T47D (cell line): ENCODE measurements around the gene PDK2.
"Not testable (repeated sequence)": the region's sequence is repeated elsewhere in the genome, so short reads cannot be mapped to it uniquely, and the experiment has no call there.

Experiments
- DNase-seq, 2 experiments: peaks; one replicate each; pipeline versions ENCODE4 v3.0.0 to v3.0.0-alpha.2; 2011 to 2012; ENCODE audit warnings: low read depth in 1 of 2, low spot score in 1 of 2
- JUND ChIP-seq: IDR thresholded peaks from 2 replicates; pipeline ENCODE4 v1.6.1; 2012; ENCODE audit warnings: low read depth
- in situ Hi-C: cut with HindIII; loops from 2 replicates; pipeline ENCODE4 v1.10.0; 2016; ENCODE audit warnings: low sequenced_read_pairs, low pct_unique_long_range_greater_than_20kb

Gene PDK2

DNA sequence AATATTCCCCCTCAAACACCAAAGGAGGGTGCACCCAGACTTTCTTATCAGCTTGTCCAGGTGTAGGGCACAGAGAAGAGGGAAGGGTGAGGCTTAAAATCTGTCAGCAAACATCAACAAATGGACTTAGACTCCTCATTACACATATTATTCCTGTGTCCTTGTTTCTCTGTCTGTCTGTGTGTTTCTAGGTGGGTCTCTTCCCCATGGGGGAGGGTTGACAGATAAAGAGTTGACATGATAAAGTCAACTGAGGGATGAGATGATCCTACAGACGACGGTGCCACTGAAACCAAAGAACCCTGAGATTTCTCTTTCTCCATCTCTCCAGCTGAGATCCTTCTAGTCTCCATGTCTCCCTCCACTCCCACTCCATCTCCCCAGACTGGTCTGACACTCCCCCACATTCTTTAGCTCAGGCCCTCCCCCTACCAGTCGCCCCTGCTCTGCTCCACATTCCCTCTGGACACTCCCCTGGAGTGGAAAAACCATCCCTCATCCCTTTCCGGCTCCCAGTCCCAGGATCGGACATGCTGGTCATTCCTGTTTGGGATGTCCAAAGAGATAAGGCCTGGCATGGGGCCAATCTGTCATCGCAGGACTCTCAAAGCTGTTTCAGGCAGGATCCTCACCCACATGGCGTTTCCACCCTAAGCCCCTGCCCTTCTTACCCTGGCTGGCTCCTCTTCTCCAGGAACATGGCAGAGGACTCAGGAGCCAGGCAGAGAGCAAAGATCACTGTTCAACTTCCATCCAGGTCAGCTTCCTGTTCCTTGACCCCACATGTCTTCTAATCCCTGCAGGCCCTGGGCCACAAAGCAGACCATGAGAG is 42.1 kb upstream of the PDK2 start:
- TF ChIP-seq JUND = no peak
- DNase-seq = peak in 1 of 2 experiments; percentile 34
- in situ Hi-C loops = no loop called here

DNA sequence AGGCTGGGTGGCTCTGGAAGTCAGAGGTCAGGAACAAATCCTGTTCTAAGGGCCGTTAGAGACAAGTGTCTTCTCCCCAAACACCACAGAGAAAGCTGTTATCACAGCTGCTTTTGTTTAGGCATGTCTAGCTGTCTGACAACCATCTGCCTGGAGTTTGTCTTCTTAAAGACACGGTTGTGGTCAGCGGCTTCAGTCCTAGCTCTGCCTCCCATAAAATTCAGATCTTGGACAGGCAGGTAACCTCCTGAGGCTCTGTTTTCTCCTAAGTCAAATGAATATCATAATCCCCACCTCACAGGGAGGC is 41.5 kb upstream of the PDK2 start:
- no peak for DNase-seq
- no peak for TF ChIP-seq JUND
- in situ Hi-C loops = no loop called here

DNA sequence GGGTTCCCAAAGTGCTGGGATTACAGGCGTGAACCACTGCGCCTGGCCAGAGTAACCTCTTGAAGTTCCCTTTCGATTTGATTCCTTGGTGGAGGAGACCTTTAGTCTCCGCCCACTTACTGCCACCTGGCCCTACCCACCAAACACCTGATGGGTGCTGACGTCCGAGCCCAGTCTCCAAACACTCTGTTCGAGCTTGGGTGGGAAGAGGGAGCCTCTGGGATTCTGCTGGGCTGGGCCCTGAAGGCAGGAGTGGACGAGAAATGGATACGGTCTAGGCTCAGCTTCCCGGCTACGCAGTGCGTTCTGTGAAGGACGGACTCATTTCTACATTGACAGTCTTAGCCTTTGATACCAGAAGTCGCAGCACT is 40.1 kb upstream of the PDK2 start:
- in situ Hi-C loops = no loop called here
- TF ChIP-seq JUND = no peak
- peak; percentile 95 to 98 for DNase-seq

DNA sequence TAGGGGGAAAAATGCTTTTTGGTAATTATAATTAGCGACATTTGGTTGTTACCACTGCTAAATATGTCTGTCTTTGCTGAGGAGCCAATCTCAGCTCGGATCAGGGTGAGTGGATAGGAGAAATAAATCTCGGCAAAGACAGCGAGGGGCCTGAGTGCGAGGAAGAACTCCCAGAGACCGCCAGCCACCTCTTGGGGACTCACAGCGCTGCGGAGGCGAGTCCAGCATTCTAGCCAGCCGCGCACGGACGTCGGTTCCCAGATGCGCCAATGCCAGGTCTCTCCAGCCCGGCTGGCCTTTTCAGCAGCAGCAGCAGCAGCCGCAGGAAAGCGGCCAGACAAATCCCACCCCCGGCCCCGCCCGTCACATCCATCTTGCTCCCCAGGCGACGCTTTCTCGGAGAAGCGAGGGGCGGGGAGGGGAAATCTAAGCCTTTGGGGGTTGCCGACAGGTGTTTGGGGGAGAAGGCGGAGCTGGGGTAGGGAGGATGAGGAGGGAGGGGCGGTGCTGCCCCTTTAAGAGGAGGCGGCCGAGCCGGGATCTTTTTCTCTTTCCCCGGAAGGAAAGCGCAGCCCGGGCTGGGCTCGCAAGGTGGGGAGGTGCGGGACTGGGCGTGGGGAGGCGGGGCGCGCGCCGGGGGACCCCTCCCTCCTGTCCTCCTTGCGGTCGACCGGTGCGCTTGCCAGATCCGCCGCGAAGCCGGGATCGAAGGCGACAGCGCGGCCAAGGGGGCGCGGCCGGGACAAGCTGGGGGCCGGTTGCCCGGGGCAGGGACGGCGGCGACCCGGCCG is 39.5 kb upstream of the PDK2 start, which contains the start of gene ITGA3:
ITGA3 (plus strand) TSS at position 685 of the 791 bp plus-strand sequence. CDS start 330 bp downstream, outside the sequence.
- DNase-seq = peak; percentile 92 to 95
- in situ Hi-C loops = no loop called here
- TF ChIP-seq JUND = no peak

DNA sequence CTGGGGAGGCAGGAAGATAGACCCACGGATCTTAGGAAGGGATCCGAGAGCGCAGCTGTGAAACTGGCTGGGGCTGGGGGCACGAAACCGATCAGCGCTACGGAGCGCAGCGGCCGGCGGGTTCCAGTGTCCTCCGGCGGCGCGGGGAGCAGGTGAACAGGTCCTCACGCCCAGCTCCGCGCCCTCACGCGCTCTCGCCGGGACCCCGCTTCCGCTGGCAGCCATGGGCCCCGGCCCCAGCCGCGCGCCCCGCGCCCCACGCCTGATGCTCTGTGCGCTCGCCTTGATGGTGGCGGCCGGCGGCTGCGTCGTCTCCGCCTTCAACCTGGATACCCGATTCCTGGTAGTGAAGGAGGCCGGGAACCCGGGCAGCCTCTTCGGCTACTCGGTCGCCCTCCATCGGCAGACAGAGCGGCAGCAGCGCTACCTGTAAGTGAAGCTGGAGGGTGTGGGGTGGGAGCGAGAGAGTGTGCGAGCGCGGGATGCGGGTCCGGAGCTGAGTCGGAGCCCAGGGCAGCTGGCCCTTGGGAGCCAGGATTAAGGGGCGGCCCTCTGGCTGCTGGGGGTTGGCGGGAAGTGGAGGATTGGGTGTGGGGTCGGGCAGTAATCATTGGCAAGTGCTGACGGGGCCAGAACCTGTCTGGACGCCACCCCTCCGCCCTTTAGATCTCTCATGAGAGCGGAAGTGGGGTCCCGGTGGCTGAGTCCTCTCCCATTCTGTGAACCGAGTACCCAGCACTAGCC is 38.8 kb upstream of the PDK2 start:
- TF ChIP-seq JUND = no peak
- DNase-seq = peak; percentile 87 to 88
- in situ Hi-C loops = no loop called here

DNA sequence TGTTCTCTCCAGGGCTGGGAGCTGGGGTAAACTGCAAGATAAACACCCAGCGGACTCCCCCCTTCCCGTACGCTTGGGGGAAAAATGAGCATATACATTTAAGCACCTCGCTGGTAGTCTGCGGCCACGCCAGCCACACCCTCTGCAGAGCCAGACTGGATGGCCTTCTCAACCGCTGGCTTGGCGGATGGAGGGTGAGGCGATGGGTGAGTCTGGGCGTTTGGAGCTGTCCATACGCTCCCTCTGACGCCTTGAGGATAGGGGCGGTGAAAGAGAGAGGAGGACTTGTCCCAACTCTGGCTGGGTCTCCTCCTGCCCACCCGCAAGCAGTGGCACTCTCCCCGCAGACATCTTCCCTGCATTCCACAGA is 38.2 kb upstream of the PDK2 start:
- peak; percentile 30 to 31 for DNase-seq
- no peak for TF ChIP-seq JUND
- in situ Hi-C loops = no loop called here

DNA sequence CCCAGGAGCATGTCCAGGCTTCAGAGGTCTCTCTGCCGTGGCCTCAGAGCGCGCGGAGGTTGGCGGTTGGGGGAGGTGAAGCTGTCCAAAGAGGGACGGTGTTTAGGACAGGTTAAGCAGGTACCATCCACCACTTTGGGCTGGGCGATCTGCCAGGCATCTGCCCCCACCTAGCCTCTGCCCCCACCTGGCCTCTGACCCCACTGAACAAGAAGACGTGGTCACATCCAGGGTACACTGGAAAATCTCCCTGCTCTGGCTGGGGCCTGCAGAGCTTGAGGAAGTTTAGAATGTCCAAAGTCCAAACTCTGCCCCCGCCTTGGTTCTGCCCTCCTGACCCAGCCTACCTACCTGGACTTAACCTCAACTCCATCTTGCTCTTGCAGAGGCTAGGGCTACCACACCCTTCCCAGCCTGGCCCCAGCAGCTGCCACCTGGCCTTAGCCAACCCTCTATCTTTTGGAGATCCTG is 37.6 kb upstream of the PDK2 start:
- no peak for TF ChIP-seq JUND
- DNase-seq = no peak
- in situ Hi-C loops = no loop called here

DNA sequence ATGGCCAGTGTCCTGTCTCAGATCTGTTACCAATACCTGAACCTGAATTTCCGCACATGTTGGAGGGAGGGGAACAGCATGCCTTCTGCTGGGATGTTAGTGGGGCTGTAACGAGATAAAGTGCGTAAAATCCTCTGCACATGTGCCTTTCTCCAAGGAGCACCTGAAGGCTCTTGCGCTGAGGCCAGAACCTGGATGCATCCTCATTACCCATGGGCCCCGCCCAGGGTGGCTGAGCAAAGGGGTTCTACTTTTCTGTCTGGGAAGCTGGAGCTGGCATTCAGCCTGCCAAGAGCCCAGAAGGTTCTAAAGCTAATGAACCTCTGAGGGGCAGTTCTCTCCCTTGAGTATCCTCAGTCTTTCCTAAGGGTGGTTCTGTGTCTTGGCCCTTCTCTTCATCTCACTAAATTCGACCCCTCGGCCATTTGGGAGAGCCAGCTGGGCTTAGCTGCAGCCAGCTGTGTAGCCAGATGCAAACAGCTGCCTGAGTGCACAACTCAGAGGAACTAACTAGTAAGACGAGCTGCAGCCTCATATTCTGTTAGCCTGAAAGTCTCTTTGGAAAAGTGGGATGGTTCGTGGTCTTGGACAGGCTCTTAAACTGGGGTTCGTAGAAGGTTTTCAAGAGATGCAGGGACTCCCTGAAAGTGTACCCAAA is 36.7 kb upstream of the PDK2 start:
- in situ Hi-C loops = no loop called here
- no peak for DNase-seq
- TF ChIP-seq JUND = no peak

DNA sequence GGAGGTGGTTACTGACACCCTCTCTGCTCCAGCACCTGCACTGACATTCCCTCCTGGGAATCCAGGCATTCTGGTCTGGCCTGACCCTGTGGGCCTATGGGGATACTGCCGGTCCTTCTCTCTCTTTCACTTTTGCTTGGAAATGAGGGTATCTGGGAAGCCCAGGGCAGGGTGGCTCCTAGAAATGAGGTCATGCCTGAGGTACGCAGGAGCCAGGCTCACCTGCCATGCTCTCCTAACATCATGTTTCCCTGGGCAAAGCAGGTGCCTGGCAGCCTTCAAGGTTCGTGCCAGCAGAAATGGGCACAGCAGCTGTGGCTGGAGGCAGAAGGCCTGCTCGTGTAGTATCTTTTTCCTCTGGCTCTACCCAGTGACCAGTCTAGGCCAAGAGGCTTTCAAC is 35.9 kb upstream of the PDK2 start:
- DNase-seq = peak in 1 of 2 experiments; percentile 51
- in situ Hi-C loops = no loop called here
- no peak for TF ChIP-seq JUND

DNA sequence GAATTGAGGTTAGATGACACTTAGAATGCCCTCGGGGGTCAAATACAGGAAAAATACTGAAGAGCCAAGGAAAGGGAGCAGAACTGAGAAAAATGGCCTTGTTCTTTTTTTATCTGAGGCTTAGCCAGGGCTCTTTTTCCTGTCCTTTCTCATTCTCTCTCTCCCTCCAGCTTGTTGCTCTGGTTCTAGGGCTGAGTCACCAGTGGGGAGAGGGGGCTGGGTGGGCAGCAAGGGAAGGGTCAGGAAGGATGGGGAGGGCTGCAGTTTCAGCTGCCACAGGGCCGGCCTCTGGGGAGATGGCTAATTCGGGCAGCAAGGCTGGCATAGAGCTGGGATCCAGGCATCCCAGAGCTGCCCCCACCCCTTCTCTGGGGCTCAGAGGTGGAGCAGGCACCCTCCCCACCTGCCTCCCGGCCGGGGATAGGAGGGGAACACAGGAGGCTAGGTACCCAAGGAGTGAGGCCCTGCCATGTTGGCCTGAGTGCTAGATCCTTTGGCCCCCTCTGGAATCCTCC is 35.3 kb upstream of the PDK2 start:
- TF ChIP-seq JUND = no peak
- no peak for DNase-seq
- in situ Hi-C loops = no loop called here

DNA sequence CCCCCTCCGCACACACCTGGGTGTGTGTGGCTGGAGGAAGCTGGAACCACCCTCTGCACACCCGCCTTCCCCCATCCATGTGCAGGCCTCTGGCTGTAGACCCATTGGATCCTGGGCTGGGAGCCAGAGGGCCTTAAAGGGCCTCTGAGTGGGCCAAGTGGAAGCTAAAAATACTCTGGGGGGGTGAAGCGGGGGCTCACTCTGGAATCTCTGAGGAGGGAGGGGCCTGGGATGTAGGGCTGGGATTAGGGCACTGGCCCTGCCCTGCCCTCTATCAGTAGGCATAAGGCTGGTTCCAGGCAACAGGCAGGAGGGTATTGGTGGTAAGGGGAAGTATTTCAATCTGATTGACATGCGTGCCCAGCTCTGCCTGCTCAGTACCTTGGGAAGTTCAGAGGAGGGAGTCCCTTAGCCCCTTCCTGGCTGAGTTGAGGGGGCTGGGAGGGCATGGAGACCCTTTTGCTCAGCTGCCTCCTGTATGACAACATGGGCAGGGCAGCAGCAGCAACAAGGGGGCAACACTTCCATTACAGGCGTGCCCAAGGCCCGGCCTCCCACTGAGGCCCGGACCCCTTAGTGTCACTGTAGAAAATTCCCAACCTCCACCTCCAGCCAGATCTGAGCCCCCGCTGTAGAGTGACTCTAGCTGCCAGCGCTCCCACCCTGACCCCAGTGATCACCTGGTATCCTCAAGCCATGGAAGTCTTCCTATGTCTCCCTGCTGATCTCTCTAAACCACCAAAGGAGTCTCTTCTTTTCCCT is 34.0 kb upstream of the PDK2 start:
- in situ Hi-C loops = no loop called here

DNA sequence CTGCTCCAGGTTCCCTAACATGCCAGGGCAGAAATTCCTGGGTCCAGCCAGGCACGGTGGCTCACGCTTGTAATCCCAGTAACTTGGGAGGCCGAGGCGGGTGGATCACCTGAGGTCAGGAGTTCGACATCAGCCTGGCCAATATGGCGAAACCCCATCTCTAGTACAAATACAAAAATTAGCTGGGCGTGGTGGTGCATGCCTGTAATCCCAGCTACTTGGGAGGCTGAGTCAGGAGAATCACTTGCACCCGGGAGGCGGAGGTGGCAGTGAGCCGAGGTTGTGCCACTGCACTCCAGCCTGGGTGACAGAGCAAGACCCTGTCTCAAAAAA is 33.5 kb upstream of the PDK2 start:
- in situ Hi-C loops, DNase-seq: not testable (repeated sequence)

More for the DNA sequence above, 34.0 kb upstream of the PDK2 start:
- DNase-seq = no peak
- no peak for TF ChIP-seq JUND
